Ovary (tissue), 9 donors: ENCODE results near the gene PTGS1. TPM values are rescaled to one million over a fixed set of nuclear protein-coding genes. Genes with fewer than 3 reads are reported as not detected.

Source experiments
- DNase-seq, 5 donors: peaks; one replicate each; pipeline ENCODE4 v3.0.0-alpha.2; 2019 to 2020
- H3K27ac ChIP-seq, 2 donors: fragments of 200-600 bp; one replicate each; pipeline versions ENCODE4 v1.5.1 to v1.8.0; 2019 to 2022
- H3K27me3 ChIP-seq: fragments of 200-600 bp; one replicate; pipeline ENCODE4 v1.8.0; 2022
- H3K36me3 ChIP-seq: fragments of 200-600 bp; sonication (generic); one replicate; pipeline ENCODE4 v1.5.1; 2019
- H3K4me1 ChIP-seq: one replicate; pipeline ENCODE4 v1.8.1; 2013; ENCODE audit warnings: mild to moderate bottlenecking, moderate library complexity; ENCODE audit not compliant: insufficient read depth
- H3K4me3 ChIP-seq: fragments of 200-600 bp; sonication (generic); one replicate; pipeline ENCODE4 v1.5.1; 2017
- H3K9me3 ChIP-seq, 2 donors: fragments of 200-600 bp in 1 of 2; sonication (generic) in 1 of 2; one replicate each; pipeline versions ENCODE4 v1.5.1 to v1.8.1; 2013 to 2019; ENCODE audit warnings: mild to moderate bottlenecking in 1 of 2, moderate library complexity in 1 of 2
- EP300 ChIP-seq: sonication (generic); formaldehyde crosslinking; IDR thresholded peaks from one replicate; pipeline ENCODE4 v1.6.1; 2017; ENCODE audit warnings: antibody characterized with exemption
- POLR2A ChIP-seq: fragments of 450-650 bp; IDR thresholded peaks from one replicate; pipeline ENCODE4 v1.6.1; 2017; ENCODE audit warnings: antibody characterized with exemption, mild to moderate bottlenecking, moderate library complexity
- WGBS, 3 donors: extraction: QIAGEN DNeasy Blood & Tissue Kit in 1 of 3; methylation state at CpG; one replicate each; pipeline versions ENCODE4 v1.1.5 to v1.1.7; 2013 to 2017; 5-methylcytosine and 5-hydroxymethylcytosine counted together
- intact Hi-C, 4 donors: fragments of 100-400 bp; cut with DNase I; formaldehyde crosslinking; loops; one replicate each; pipeline versions ENCODE4 v1.11.0 to v1.15.1; 2022 to 2023
- polyA plus RNA-seq, 2 donors: library from polyadenylated mRNA; stranded (reverse); fragments of 200-250 nt in 1 of 2; fragments of 350-450 nt in 1 of 2; fragmentation: Illumina TruSeq in 1 of 2; extraction: RNeasy Lipid Tissue Mini Kit (QIAGEN cat#74804) in 1 of 2; gene quantifications; one replicate each; pipeline ENCODE4 v1.2.3, GENCODE V29; 2013 to 2014
- total RNA-seq, 7 donors: library from RNA; depleted of rRNA in 2 of 7; stranded (reverse); fragments of >200 nt in 2 of 7; fragmentation: NEBNext Ultra II Directional in 3 of 7; extraction: Animal tissue kit (Norgen Biotek cat#: 25700) in 3 of 7; gene quantifications; one replicate each; pipeline versions ENCODE4 v1.1.0 to v1.2.4, GENCODE V29; 2016 to 2023
- TF ChIP-seq, protein P1 (sequence below), 3 donors: fragments of 450-650 bp in 2 of 3; fragments of 200-600 bp in 1 of 3; IDR thresholded peaks; one replicate each; pipeline versions ENCODE4 v1.5.1 to v1.8.0; 2016 to 2022; ENCODE audit warnings: antibody characterized with exemption in 3 of 3, mild to moderate bottlenecking in 1 of 3
- donor health status: DM: no; HTN: no; CAD: no; lungs with moderate emphysema.
- donor health status: DM: no; HTN: no; CAD: no.
- donor health status: Bipolar disorder and iron deficiency.
- donor health status: DM: yes; HTN: yes; CAD: no.
- donor health status: DM: no; HTN: no; CAD: no.
- donor health status: DM: yes; HTN: yes; CAD: no.

PTGS1 gene
- total and polyA plus RNA-seq, 9 donors = 0.90 to 37.1 (median 7.0) TPM

DNA sequence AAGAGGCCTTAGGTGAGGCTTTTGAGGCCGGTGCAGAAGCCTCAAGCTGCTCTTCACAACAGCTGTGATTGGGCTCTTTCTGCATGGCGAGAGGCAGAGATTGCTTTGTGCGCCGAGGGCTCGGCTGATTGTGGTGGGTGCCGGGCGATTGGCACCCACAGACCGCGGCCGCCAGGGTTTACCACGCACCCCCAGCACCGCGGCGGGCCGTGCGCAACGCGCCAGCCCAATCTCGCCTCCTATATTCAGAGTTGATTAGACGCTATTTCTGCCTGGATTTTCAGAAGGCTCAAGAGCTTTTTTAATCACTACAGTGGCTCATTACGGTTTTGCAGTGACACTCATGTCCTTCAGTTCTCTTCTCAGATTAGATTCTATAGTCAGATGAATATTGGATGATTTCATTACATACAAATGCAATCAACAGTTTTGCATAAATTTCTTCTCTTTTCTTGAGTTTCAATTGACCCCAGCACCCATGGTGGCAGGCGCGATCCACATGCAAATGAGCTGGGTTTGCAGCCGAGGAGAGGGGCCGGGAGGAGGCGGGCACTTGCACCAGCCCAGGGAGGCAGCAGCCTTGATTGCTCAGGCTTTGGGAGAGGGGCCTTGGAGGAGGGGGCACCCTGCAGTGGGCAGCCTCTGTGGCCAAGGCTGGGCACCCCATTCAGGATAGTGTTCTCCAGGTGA, 33.8 kb upstream of the PTGS1 start:
- no peak overlapping the region for H3K4me3 ChIP-seq
- WGBS, 3 donors = 31 to 43% (median 34%) methylated on average over 26 of the region's 26 CpGs
- no peaks in the 10 kb centered on the region for H3K27me3 ChIP-seq
- intact Hi-C loops = no loop called here
- DNase-seq = no peak
- H3K4me1 ChIP-seq = no peaks in the 10 kb centered on the region
- TF ChIP-seq POLR2A = no peak
- H3K36me3 ChIP-seq = no peaks in the 10 kb centered on the region
- no peaks in the 10 kb centered on the region for H3K9me3 ChIP-seq
- H3K27ac ChIP-seq = no peak overlapping the region

GRCh38 chr9:122337556-122337929, 33.3 kb upstream of the PTGS1 start:
- WGBS, 3 donors = 44 to 66% (median 51%) methylated on average over 4 of the region's 4 CpGs
- no peak overlapping the region for H3K4me3 ChIP-seq
- DNase-seq = no peak
- no peaks in the 10 kb centered on the region for H3K4me1 ChIP-seq
- intact Hi-C loops = no loop called here
- H3K27me3 ChIP-seq = no peaks in the 10 kb centered on the region
- no peak for TF ChIP-seq POLR2A
- no peak for TF ChIP-seq EP300
- TF ChIP-seq, protein P1, sequence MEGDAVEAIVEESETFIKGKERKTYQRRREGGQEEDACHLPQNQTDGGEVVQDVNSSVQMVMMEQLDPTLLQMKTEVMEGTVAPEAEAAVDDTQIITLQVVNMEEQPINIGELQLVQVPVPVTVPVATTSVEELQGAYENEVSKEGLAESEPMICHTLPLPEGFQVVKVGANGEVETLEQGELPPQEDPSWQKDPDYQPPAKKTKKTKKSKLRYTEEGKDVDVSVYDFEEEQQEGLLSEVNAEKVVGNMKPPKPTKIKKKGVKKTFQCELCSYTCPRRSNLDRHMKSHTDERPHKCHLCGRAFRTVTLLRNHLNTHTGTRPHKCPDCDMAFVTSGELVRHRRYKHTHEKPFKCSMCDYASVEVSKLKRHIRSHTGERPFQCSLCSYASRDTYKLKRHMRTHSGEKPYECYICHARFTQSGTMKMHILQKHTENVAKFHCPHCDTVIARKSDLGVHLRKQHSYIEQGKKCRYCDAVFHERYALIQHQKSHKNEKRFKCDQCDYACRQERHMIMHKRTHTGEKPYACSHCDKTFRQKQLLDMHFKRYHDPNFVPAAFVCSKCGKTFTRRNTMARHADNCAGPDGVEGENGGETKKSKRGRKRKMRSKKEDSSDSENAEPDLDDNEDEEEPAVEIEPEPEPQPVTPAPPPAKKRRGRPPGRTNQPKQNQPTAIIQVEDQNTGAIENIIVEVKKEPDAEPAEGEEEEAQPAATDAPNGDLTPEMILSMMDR (IDR thresholded peaks at IDR 0.05) = no peak
- H3K27ac ChIP-seq = no peak overlapping the region
- H3K9me3 ChIP-seq = no peaks in the 10 kb centered on the region
- H3K36me3 ChIP-seq = no peaks in the 10 kb centered on the region

GRCh38 chr9:122338536-122338935, 32.3 kb upstream of the PTGS1 start:
- intact Hi-C loops = no loop called here
- 49 to 65% (median 58%) methylated on average over 6 of the region's 6 CpGs for WGBS, 3 donors
- H3K36me3 ChIP-seq = no peaks in the 10 kb centered on the region
- H3K27ac ChIP-seq = no peak overlapping the region
- TF ChIP-seq EP300 (no peak), POLR2A (no peak)
- TF ChIP-seq, protein P1 (IDR thresholded peaks at IDR 0.05) = no peak
- H3K27me3 ChIP-seq = no peaks in the 10 kb centered on the region
- no peaks in the 10 kb centered on the region for H3K9me3 ChIP-seq
- DNase-seq = no peak
- no peaks in the 10 kb centered on the region for H3K4me1 ChIP-seq
- no peak overlapping the region for H3K4me3 ChIP-seq

DNA sequence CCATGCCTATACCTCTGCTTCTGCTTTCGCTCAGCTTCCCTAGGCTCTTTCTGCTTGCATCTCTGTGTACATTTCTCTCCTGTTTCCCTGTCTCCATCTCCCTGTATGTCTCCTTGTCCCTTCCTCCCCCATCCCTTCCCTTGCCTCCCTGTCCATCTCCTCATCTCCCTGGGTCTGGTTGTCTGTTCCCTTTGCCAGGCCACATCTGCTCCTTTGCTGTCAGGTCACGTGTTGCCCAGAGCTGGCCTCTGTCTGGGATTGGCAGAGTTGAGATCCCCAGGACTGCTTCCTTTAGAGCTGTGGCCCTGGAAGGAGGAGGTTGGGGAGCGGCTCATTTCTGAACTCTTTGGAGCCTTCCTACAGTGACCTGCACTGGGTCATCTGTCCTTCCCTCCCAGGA, 31.8 kb upstream of the PTGS1 start:
- no peak for DNase-seq
- 35 to 54% (median 48%) methylated on average over 3 of the region's 3 CpGs for WGBS, 3 donors
- Histone ChIP-seq H3K4me1 (no peaks in the 10 kb centered on the region), H3K9me3 (no peaks in the 10 kb centered on the region), H3K36me3 (no peaks in the 10 kb centered on the region), H3K4me3 (no peak overlapping the region), H3K27me3 (no peaks in the 10 kb centered on the region), H3K27ac (no peak overlapping the region)
- TF ChIP-seq POLR2A = no peak
- TF ChIP-seq EP300 = no peak
- TF ChIP-seq, protein P1 (IDR thresholded peaks at IDR 0.05) = no peak
- intact Hi-C loops = no loop called here

- Histone ChIP-seq H3K27ac (no peak overlapping the region), H3K9me3 (no peaks in the 10 kb centered on the region), H3K27me3 (no peaks in the 10 kb centered on the region), H3K36me3 (no peaks in the 10 kb centered on the region), H3K4me3 (no peak overlapping the region), H3K4me1 (no peaks in the 10 kb centered on the region)
- 66 to 75% (median 67%) methylated on average over 5 of the region's 5 CpGs for WGBS, 3 donors
- intact Hi-C loops = no loop called here
- TF ChIP-seq EP300 (no peak), POLR2A (no peak)
- TF ChIP-seq, protein P1 (IDR thresholded peaks at IDR 0.05) = no peak
- DNase-seq = no peak
These were observed 31.2 kb upstream of the PTGS1 start for GRCh38 chr9:122339579-122339978.
